ENCODE results near the gene EPAS1. TPM values are rescaled to one million over a fixed set of nuclear protein-coding genes. Genes with fewer than 3 reads are reported as not detected.

The EPAS1 gene
- total RNA-seq, 1 experiment from 2014 or later = 55.9 TPM

- Histone ChIP-seq H3K9ac (ENCODE audit: low read length) (no peak overlapping the region), H2AFZ (ENCODE audit: low read depth, low read length, poor library complexity, severe bottlenecking) (no peak overlapping the region), H3K9me3 (ENCODE audit: control insufficient read depth in 1 of 2, insufficient read depth in 1 of 2, low read depth in 1 of 2, low read length in 2 of 2) (no peaks in the 10 kb centered on the region), H3K36me3 (ENCODE audit: control insufficient read depth in 1 of 2, insufficient read depth in 2 of 2, low read length in 2 of 2) (no peaks in the 10 kb centered on the region), H3K27ac (ENCODE audit: low read depth, low read length) (no peak overlapping the region), H3K27me3 (ENCODE audit: insufficient read depth, low read length) (no peaks in the 10 kb centered on the region), H3K4me3 (replicated peaks in 1 of 2; ENCODE audit: low read depth in 1 of 2, low read length in 2 of 2) (no peak overlapping the region), H4K20me1 (ENCODE audit: insufficient read depth) (no peaks in the 10 kb centered on the region), H3K9me2 (ENCODE audit: insufficient read depth) (no peaks in the 10 kb centered on the region), H3K4me2 (ENCODE audit: low read length) (no peak overlapping the region), H3K4me1 (ENCODE audit: control insufficient read depth in 1 of 2, insufficient read depth in 2 of 2, low read length in 2 of 2) (peaks cover 17 to 34% of the 10 kb centered on the region in 2 experiments), H3K79me2 (ENCODE audit: insufficient read depth, low read length) (peaks cover 5% of the 10 kb centered on the region; the same call in 1 of the 2 replicates)
- BruUV-seq (replicated peaks) = no TSS peak
- DNase-seq (ENCODE audit: low read depth, low spot score) (no peak), ATAC-seq (no peak)
- CTCF ChIA-PET = interaction anchor here (1.2 kb wide), 1 partner anchor 8 kb away, joined by 3 read pairs; no protein-coding TSS in a partner anchor
- no peak for TF ChIP-seq ZFX (IDR thresholded peaks at IDR 0.05)
- TF ChIP-seq SIN3A (IDR thresholded peaks at IDR 0.05; ENCODE audit: low read depth) = no peak
- no peak for TF ChIP-seq YY1 (IDR thresholded peaks at IDR 0.05; ENCODE audit: extremely low read depth, insufficient replicate concordance, low read depth, low read length)
- TF ChIP-seq SRF (IDR thresholded peaks at IDR 0.05; ENCODE audit: low read depth) = no peak
- POLR2A ChIA-PET = interaction anchor here (1.7 kb wide), 1 partner anchor 11 kb away, joined by 4 read pairs; no protein-coding TSS in a partner anchor
- intact Hi-C loops (cut with micrococcal nuclease) = no loop called here
- RAD21 ChIA-PET (ENCODE audit: low non-redundant PET in 1 of 2, low total read pairs in 2 of 2, uncharacterized antibody in 2 of 2, unreplicated experiment in 2 of 2) = no interaction called here
Observed at GRCh38 chr2:46318579-46319460, 21.6 kb downstream of the EPAS1 start.

- RAD21 ChIA-PET (ENCODE audit: low non-redundant PET in 1 of 2, low total read pairs in 2 of 2, uncharacterized antibody in 2 of 2, unreplicated experiment in 2 of 2) = no interaction called here
- no TSS peak for BruUV-seq (replicated peaks)
- ATAC-seq (no peak), DNase-seq (ENCODE audit: low read depth, low spot score) (no peak)
- H3K4me2 ChIP-seq (ENCODE audit: low read length) = no peak overlapping the region
- POLR2A ChIA-PET = interaction anchor here (1.7 kb wide), 1 partner anchor 10 kb away, joined by 4 read pairs; no protein-coding TSS in a partner anchor
- H2AFZ ChIP-seq (ENCODE audit: low read depth, low read length, poor library complexity, severe bottlenecking) = no peak overlapping the region
- H3K4me1 ChIP-seq (ENCODE audit: control insufficient read depth in 1 of 2, insufficient read depth in 2 of 2, low read length in 2 of 2) = peaks cover 15 to 25% of the 10 kb centered on the region in 2 experiments
- CTCF ChIA-PET = no interaction called here
- H3K9me3 ChIP-seq (ENCODE audit: control insufficient read depth in 1 of 2, insufficient read depth in 1 of 2, low read depth in 1 of 2, low read length in 2 of 2) = no peaks in the 10 kb centered on the region
- no peaks in the 10 kb centered on the region for H3K27me3 ChIP-seq (ENCODE audit: insufficient read depth, low read length)
- no peak overlapping the region for H3K27ac ChIP-seq (ENCODE audit: low read depth, low read length)
- peaks cover 5% of the 10 kb centered on the region; the same call in 1 of the 2 replicates for H3K79me2 ChIP-seq (ENCODE audit: insufficient read depth, low read length)
- H4K20me1 ChIP-seq (ENCODE audit: insufficient read depth) = no peaks in the 10 kb centered on the region
- H3K9me2 ChIP-seq (ENCODE audit: insufficient read depth) = no peaks in the 10 kb centered on the region
- H3K36me3 ChIP-seq (ENCODE audit: control insufficient read depth in 1 of 2, insufficient read depth in 2 of 2, low read length in 2 of 2) = no peaks in the 10 kb centered on the region
- intact Hi-C loops (cut with micrococcal nuclease) = no loop called here
- H3K9ac ChIP-seq (ENCODE audit: low read length) = no peak overlapping the region
- no peak overlapping the region for H3K4me3 ChIP-seq (replicated peaks in 1 of 2; ENCODE audit: low read depth in 1 of 2, low read length in 2 of 2)
- no peak for TF ChIP-seq ZFX (IDR thresholded peaks at IDR 0.05)
- no peak for TF ChIP-seq EZH2phosphoT487 (IDR thresholded peaks at IDR 0.05; ENCODE audit: borderline replicate concordance)
- TF ChIP-seq SIN3A (IDR thresholded peaks at IDR 0.05; ENCODE audit: low read depth) = no peak
- TF ChIP-seq POLR2A (IDR thresholded peaks at IDR 0.05; ENCODE audit: borderline replicate concordance, extremely low read depth, insufficient read depth, insufficient read length) = no peak
- TF ChIP-seq CTCF (IDR thresholded peaks at IDR 0.05 in 2 of 3, conservative IDR thresholded peaks at IDR 0.05 in 1 of 3; ENCODE audit: borderline replicate concordance in 1 of 3, insufficient read depth in 1 of 3, low read depth in 2 of 3, low read length in 2 of 3) = no peak
- TF ChIP-seq ATF3 (IDR thresholded peaks at IDR 0.05) = no peak
- no peak for TF ChIP-seq ELF1 (IDR thresholded peaks at IDR 0.05; ENCODE audit: borderline replicate concordance, low read depth)
- no peak for TF ChIP-seq YY1 (IDR thresholded peaks at IDR 0.05; ENCODE audit: extremely low read depth, insufficient replicate concordance, low read depth, low read length)
- no peak for TF ChIP-seq TCF7L2 (IDR thresholded peaks at IDR 0.05; ENCODE audit: borderline replicate concordance, extremely low read depth, insufficient read depth, insufficient read length)
- TF ChIP-seq SRF (IDR thresholded peaks at IDR 0.05; ENCODE audit: low read depth) = no peak
- TF ChIP-seq ZNF274 (IDR thresholded peaks at IDR 0.05; ENCODE audit: low read depth, low read length) = no peak
- TF ChIP-seq MAX (IDR thresholded peaks at IDR 0.05) = no peak
- TF ChIP-seq JUND (IDR thresholded peaks at IDR 0.05) = no peak
- no peak for TF ChIP-seq RAD21 (IDR thresholded peaks at IDR 0.05; ENCODE audit: low read depth)
Observed at GRCh38 chr2:46319711-46320110, 22.5 kb downstream of the EPAS1 start.

Measured in HCT116 (cell line).